Stomach (tissue), 4 donors: Measurements from ENCODE around the gene GREB1.

Source experiments
- EP300 ChIP-seq: sonication (generic); formaldehyde crosslinking; IDR thresholded peaks from one replicate; pipeline ENCODE4 v1.6.1; 2017; ENCODE audit warnings: antibody characterized with exemption
- POLR2A ChIP-seq, 4 donors: fragments of 450-650 bp; IDR thresholded peaks; one replicate each; pipeline ENCODE4 v1.6.1; 2016; ENCODE audit warnings: antibody characterized with exemption in 4 of 4, control low read depth in 2 of 4, mild to moderate bottlenecking in 1 of 4, moderate library complexity in 1 of 4
- POLR2AphosphoS5 ChIP-seq, 3 donors: sonication (generic); formaldehyde crosslinking; IDR thresholded peaks; one replicate each; pipeline ENCODE4 v1.6.1; 2016; ENCODE audit warnings: antibody characterized with exemption in 3 of 3
- TF ChIP-seq, protein P1 (sequence below), 7 experiments: fragments of 450-650 bp in 4 of 7; fragments of 200-600 bp in 3 of 7; sonication (generic) in 3 of 7; IDR thresholded peaks; one replicate each; pipeline ENCODE4 v1.5.1; 2016 to 2019; ENCODE audit warnings: antibody characterized with exemption in 7 of 7, control low read depth in 2 of 7, mild to moderate bottlenecking in 1 of 7

DNA sequence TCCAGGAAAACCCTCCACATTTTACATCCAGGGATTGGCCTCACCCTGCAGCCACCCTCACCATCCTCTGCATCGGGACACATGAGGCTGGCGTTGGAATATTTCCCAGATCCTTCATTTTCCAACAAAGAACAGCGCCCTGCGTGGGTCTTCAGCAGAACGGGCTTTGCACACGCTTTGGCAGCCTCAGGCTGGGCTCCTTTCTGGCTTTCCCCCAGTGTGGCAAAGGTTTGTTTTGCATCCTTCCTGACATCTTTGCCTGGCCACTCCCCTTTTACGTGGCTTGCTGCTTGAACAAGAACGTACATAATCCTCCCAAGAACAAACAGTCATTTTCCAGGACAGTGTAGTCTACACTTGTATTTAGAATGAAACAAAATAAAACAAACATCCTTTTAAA is 25.6 kb upstream of the GREB1 start:
- TF ChIP-seq EP300 (no peak), POLR2A (IDR thresholded peaks at IDR 0.05) (no peak), POLR2AphosphoS5 (IDR thresholded peaks at IDR 0.05) (peak in 1 of 3 donors; percentile 16)
- TF ChIP-seq, protein P1, sequence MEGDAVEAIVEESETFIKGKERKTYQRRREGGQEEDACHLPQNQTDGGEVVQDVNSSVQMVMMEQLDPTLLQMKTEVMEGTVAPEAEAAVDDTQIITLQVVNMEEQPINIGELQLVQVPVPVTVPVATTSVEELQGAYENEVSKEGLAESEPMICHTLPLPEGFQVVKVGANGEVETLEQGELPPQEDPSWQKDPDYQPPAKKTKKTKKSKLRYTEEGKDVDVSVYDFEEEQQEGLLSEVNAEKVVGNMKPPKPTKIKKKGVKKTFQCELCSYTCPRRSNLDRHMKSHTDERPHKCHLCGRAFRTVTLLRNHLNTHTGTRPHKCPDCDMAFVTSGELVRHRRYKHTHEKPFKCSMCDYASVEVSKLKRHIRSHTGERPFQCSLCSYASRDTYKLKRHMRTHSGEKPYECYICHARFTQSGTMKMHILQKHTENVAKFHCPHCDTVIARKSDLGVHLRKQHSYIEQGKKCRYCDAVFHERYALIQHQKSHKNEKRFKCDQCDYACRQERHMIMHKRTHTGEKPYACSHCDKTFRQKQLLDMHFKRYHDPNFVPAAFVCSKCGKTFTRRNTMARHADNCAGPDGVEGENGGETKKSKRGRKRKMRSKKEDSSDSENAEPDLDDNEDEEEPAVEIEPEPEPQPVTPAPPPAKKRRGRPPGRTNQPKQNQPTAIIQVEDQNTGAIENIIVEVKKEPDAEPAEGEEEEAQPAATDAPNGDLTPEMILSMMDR (IDR thresholded peaks at IDR 0.05) = no peak
